T-helper 17 cell (primary cell): ENCODE measurements around the gene DTL. TPM values are rescaled to one million over a fixed set of nuclear protein-coding genes. Genes with fewer than 3 reads are reported as not detected.

ENCODE experiments used
- ATAC-seq: fragments of 150-1000 bp; cut with Tn5 transposase; 2 replicates; pipeline ENCODE4 v1.10.0; 2021; ENCODE audit warnings: mild to moderate bottlenecking, moderate library complexity
- DNase-seq, 3 donors: peaks; one replicate each; pipeline versions ENCODE4 v3.0.0 to v3.0.0-alpha.2; 2020 to 2021
- H3K9me3 ChIP-seq: one replicate; pipeline ENCODE4 v1.7.0; 2013; ENCODE audit warnings: low read length, mild to moderate bottlenecking; ENCODE audit not compliant: control insufficient read depth, poor library complexity, severe bottlenecking
- H3K27ac Mint-ChIP-seq: one replicate; pipeline ENCODE4 v1.8.0; 2022; ENCODE audit warnings: mild to moderate bottlenecking, moderate library complexity, mixed read lengths
- H3K27me3 Mint-ChIP-seq: one replicate; pipeline ENCODE4 v1.8.0; 2022; ENCODE audit warnings: mixed read lengths
- H3K36me3 Mint-ChIP-seq: one replicate; pipeline ENCODE4 v1.8.0; 2022; ENCODE audit warnings: low read depth, mixed read lengths
- H3K4me1 Mint-ChIP-seq: one replicate; pipeline ENCODE4 v1.8.0; 2022; ENCODE audit warnings: mild to moderate bottlenecking, mixed read lengths
- H3K4me3 Mint-ChIP-seq: one replicate; pipeline ENCODE4 v1.8.0; 2022; ENCODE audit warnings: mild to moderate bottlenecking, moderate library complexity, mixed read lengths
- total RNA-seq, 4 donors: library from RNA in 2 of 4; stranded (reverse) in 2 of 4; gene quantifications; one replicate each; pipeline ENCODE4 v1.2.3 and lab custom pipeline; 2022 to 2026

The DTL gene
- total RNA-seq, 2 donors from 2014 or later, result 0.72 to 1.7 TPM

DNA sequence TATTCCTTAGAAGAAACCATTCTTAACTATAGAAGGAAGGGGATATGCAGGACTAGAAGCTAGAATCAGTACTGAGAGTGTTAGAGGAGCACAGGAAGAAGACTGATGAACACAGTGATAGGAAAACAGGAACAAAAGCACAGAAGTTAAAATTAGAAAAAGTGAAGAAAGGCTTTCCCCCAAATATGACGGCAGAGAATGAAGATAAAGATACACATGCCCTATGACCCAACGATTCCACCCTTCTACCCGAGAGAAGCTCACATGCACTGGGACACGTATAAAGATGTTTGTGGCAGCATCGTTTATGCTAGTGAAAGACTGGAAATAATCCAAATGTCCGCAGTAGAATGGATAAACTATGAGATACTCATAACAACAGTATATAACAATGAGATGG, 74.2 kb downstream of the DTL start:
- DNase-seq (no peak), ATAC-seq (no peak)
- Mint-ChIP-seq H3K4me1 (peaks cover 3% of the 10 kb centered on the region), H3K27me3 (no peaks in the 10 kb centered on the region), H3K36me3 (no peaks in the 10 kb centered on the region), H3K27ac (no peak overlapping the region), H3K4me3 (no peak overlapping the region)
- H3K9me3 ChIP-seq, result no peaks in the 10 kb centered on the region

DNA sequence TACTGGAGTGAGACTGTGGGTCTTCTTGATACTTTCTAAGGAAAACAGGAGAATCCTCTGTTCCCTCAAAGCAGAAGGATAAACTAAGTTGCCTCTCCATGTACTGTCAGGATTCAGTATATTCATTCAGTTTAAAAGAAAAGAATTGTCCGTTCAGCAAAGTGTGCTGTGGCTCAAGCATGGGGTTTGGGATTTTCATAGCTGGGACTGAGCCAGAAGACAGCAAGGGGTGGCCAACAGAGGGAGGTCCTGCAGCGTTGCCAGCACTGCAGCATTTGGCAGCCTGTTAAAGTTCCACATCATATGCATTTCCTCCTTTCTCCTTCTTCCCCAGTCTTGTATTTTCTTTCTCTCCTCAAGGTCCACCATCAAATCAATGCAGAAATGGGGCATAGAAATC, 75.1 kb downstream of the DTL start:
- no peak for ATAC-seq
- H3K4me1 Mint-ChIP-seq, result no peaks in the 10 kb centered on the region

DNA sequence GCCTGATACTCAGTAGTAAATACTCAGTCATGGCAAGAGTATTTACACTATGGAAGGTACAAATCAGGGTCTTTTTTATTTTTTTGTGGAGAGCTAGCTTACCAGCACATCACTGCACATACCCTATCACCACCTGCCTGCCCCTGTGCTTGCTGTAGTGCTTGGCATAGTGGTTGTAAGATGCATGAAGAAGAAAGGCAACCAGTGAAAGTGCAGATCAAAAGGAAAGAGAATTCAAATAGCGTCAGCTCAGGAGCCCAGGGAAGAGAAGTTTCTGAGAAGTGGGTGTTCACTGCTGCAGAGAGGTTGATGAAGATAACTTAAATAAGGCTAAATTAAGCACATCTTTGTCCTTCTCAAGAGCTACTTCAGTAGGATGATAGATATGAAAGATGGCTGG, 76.0 kb downstream of the DTL start:
- no peak for DNase-seq
- Mint-ChIP-seq H3K4me3 (no peak overlapping the region), H3K36me3 (no peaks in the 10 kb centered on the region), H3K4me1 (no peaks in the 10 kb centered on the region), H3K27ac (no peak overlapping the region), H3K27me3 (no peaks in the 10 kb centered on the region)
- no peaks in the 10 kb centered on the region for H3K9me3 ChIP-seq
- ATAC-seq, result no peak

More for the DNA sequence above, 75.1 kb downstream of the DTL start:
- Mint-ChIP-seq H3K27me3 (no peaks in the 10 kb centered on the region), H3K4me3 (no peak overlapping the region), H3K27ac (no peak overlapping the region), H3K36me3 (no peaks in the 10 kb centered on the region)
- H3K9me3 ChIP-seq, result no peaks in the 10 kb centered on the region
- DNase-seq, result no peak

DNA sequence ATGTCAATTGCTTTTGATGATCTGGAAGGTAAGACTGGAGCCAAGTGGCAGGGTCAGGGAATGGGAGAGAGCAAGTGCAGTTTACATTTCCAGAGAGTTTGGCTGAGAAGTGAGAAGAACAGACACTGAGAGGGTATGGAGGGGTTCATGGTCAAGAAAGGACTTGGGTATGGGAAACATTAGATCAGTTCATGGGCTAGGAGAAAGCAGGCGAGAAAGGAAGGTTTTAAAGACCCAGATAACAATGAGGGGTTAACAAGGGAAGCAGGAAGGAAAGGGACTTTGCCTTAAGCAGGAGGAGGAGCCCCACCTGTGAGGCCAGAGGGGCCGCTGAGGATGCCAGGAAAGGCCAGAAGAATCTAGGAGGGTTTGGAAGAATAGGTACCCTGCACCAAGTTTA, 78.2 kb downstream of the DTL start:
- no peak for DNase-seq
- Mint-ChIP-seq H3K4me3 (no peak overlapping the region), H3K27me3 (no peaks in the 10 kb centered on the region), H3K27ac (no peak overlapping the region), H3K36me3 (peaks cover 3% of the 10 kb centered on the region), H3K4me1 (peaks cover 3% of the 10 kb centered on the region)
- H3K9me3 ChIP-seq, result no peaks in the 10 kb centered on the region
- no peak for ATAC-seq

DNA sequence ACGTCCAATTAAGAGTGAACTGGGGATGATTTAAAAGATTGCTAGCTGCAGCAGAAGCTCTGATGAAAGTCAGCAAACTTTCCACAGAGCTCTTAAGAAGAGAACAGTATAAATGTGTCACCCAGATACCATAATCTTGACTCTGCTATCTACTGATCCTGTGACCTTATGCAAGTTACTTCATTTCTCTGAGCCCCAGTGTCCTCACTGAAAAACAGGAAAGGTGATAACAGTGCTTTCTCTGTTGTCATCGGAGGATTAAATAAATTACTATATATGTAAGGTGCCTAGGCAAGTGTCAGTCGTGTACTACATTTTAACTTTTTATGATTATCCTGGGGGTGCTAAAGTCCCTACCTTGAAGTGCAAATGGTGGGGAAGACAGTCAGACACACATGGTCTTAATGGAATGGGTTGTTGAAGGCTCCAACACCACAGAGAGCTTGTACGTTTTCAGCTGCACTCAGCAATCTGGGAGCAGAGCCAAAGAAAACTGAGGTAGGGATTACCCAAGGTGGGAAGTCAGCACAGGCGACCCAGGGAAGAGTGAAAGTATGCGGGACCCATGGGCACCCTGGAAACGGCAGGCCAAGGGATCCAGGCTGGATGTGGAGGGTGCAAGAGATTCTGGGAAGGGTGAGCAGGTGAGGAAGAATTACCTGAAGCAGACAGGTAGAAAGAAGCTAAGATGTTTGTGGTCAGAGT, 82.8 kb downstream of the DTL start:
- no peak for ATAC-seq
- H3K4me1 Mint-ChIP-seq, result peaks cover 8% of the 10 kb centered on the region
- H3K27ac Mint-ChIP-seq, result peak overlapping the region; percentile 66

DNA sequence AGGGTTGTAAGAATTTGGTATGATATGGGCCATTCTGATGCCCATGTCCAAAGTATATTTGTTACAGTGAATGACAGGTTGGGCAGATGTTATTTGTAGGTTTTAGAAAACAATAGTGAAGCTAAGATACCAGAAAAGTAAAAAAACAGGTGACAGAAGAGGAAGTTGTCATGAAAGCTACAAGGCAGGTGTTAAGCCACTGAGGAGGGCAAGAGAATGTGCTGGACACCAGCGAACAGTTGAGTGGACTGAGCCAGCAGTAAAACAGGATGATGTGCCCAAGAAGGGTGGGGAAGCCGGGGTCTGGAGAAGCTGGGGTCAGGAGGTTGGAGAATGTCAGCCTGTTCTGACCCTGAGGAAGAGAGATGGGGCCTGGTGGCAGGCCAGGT, 83.3 kb downstream of the DTL start:
- ATAC-seq (no peak), DNase-seq (no peak)
- H3K27ac Mint-ChIP-seq, result peak overlapping the region; percentile 66
- H3K27me3 Mint-ChIP-seq, result no peaks in the 10 kb centered on the region
- peaks cover 3% of the 10 kb centered on the region for H3K36me3 Mint-ChIP-seq
- H3K4me3 Mint-ChIP-seq, result no peak overlapping the region
- no peaks in the 10 kb centered on the region for H3K9me3 ChIP-seq
- peaks cover 8% of the 10 kb centered on the region for H3K4me1 Mint-ChIP-seq

More for the DNA sequence above, 82.8 kb downstream of the DTL start:
- H3K36me3 Mint-ChIP-seq, result peaks cover 3% of the 10 kb centered on the region
- H3K9me3 ChIP-seq, result no peaks in the 10 kb centered on the region
- H3K4me3 Mint-ChIP-seq, result no peak overlapping the region
- no peaks in the 10 kb centered on the region for H3K27me3 Mint-ChIP-seq
- no peak for DNase-seq

DNA sequence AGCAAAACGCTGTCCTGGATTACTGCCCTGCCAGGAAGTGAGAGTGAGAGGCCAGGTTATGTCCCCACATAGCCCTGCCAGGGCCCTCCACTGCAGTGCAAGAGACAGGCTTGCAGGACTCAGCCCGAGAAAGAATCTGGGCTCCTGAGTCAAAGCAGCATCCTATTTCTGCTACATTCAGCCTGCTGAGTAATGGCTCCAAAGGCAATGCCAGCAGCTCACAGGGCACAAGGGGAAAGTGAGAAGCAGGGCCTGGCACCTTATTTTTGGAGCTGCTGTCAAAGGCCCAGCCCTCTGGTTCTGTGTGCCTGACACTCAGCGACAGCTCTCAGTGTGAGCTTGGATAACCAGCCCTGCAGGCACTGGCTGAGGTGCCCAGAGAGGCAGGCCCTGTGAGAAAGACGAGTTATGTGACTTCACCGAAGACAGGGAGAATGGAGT, 83.9 kb downstream of the DTL start:
- H3K9me3 ChIP-seq, result no peaks in the 10 kb centered on the region
- no peak overlapping the region for H3K4me3 Mint-ChIP-seq
- DNase-seq, result no peak
- ATAC-seq, result no peak
- H3K27ac Mint-ChIP-seq, result peak overlapping the region; percentile 66
- no peaks in the 10 kb centered on the region for H3K27me3 Mint-ChIP-seq
- H3K4me1 Mint-ChIP-seq, result peaks cover 8% of the 10 kb centered on the region
- H3K36me3 Mint-ChIP-seq, result peaks cover 3% of the 10 kb centered on the region

DNA sequence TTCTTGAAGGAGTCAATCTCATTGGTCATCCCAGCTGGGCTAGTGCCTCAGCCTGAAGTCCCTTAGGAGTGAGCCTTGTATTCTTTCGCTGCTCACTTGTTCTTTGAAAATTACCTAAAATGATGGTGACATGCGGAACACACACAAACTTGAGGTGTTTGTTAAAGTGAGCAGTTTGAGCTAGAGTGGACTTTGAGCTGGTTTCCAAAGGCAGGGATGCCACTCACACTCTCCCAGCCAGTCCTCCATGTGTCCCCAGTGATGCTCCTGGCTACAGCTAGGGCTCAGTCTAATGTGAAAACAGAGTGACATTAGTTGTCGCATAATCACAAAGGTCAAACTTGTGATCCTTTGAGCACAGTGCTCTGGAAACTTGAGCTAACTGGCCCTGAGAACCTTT, 84.3 kb downstream of the DTL start:
- Mint-ChIP-seq H3K36me3 (peaks cover 3% of the 10 kb centered on the region), H3K4me1 (peaks cover 11% of the 10 kb centered on the region), H3K27ac (no peak overlapping the region), H3K27me3 (no peaks in the 10 kb centered on the region), H3K4me3 (no peak overlapping the region)
- ATAC-seq (no peak), DNase-seq (no peak)
- no peaks in the 10 kb centered on the region for H3K9me3 ChIP-seq

DNA sequence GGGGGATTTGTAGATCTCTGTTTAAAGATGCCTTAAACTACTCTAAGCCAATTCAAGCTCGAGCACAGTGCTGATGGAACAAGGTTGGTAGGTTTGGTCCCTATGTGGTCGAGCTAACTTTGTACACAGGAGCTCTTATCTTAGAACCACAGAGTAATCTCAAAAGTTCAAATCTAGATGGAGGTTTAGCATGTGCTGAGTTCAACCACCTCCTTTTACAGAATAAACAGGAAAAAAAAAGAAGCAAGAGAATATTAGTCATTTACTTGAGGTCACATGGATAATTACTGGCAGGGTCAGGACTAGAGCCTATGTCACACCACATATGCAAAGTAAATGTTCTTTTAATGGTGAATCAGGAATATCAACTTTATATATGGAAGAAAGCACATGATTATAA, 86.2 kb downstream of the DTL start:
- H3K27me3 Mint-ChIP-seq, result no peaks in the 10 kb centered on the region
- ATAC-seq (peak; percentile 40), DNase-seq (no peak)
- H3K9me3 ChIP-seq, result no peaks in the 10 kb centered on the region
- H3K27ac Mint-ChIP-seq, result no peak overlapping the region
- H3K4me1 Mint-ChIP-seq, result peaks cover 14% of the 10 kb centered on the region
- no peak overlapping the region for H3K4me3 Mint-ChIP-seq
- H3K36me3 Mint-ChIP-seq, result peaks cover 3% of the 10 kb centered on the region

DNA sequence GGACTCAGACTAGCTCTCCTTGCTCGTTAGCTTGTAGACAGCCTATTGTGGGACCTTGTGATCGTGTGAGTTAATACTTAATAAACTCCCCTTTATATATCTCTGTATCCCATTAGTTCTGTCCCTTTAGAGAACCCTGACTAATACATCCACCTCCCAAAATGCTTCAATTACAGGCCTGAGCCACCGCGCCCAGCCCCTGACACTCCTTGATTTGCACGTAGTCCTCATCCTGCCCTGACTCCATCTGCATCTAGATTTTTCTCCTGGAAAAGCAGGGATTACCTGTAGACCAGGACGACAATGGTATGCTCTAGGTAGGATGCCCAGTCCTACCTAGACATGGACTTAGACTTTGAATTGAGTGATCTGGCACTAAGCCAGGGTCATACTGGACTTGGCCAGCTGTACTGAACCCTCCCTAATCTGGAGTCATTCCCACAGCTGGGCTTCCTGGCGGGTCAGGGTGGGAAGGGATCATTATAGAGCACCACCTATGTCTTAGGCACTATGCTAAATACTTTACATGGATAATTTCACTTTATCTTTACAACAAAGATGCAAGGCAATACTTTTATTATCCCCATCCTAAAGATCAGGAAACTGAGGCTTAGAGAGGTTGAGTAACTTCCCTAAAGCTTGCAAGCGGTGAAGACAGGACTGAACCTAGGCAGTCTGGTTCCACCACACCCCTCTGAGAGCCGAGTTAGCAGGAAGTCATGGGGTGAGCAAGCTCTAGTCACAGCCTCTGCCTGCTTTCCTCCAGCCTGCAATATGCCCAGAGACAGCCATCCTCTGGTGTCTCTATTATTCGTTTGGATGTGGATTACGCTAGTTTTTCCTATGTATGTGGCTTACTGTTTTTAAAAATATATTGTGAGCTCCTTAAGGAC, 89.4 kb downstream of the DTL start:
- H3K4me1 Mint-ChIP-seq, result peaks cover 8% of the 10 kb centered on the region
- H3K27me3 Mint-ChIP-seq, result no peaks in the 10 kb centered on the region
- DNase-seq (no peak), ATAC-seq (peak; percentile 33)
- H3K4me3 Mint-ChIP-seq, result no peak overlapping the region
- H3K9me3 ChIP-seq, result no peaks in the 10 kb centered on the region
- no peaks in the 10 kb centered on the region for H3K36me3 Mint-ChIP-seq
- H3K27ac Mint-ChIP-seq, result peak overlapping the region; percentile 51

DNA sequence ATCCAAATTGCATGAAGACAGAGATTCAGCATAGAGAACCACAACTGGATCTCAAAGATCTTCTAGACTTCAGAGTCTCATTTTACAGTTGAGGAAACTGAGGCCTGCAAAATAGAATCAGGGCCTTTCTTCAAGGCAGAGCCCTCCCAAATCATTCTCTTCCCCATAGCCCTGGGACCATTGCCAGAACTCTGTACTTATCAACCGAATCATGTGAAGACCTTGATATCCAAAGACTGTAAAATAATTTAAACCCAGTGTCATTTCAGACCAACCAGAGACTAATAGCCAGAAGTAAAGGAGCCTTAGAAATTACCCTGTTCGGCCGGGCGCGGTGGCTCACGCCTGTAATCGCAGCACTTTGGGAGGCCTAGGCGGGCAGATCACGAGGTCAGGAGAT, 90.1 kb downstream of the DTL start:
- ATAC-seq, result no peak
- Mint-ChIP-seq H3K4me1 (peaks cover 8% of the 10 kb centered on the region), H3K4me3 (no peak overlapping the region), H3K36me3 (no peaks in the 10 kb centered on the region), H3K27me3 (no peaks in the 10 kb centered on the region), H3K27ac (peak overlapping the region; percentile 51)
- H3K9me3 ChIP-seq, result no peaks in the 10 kb centered on the region
- no peak for DNase-seq

DNA sequence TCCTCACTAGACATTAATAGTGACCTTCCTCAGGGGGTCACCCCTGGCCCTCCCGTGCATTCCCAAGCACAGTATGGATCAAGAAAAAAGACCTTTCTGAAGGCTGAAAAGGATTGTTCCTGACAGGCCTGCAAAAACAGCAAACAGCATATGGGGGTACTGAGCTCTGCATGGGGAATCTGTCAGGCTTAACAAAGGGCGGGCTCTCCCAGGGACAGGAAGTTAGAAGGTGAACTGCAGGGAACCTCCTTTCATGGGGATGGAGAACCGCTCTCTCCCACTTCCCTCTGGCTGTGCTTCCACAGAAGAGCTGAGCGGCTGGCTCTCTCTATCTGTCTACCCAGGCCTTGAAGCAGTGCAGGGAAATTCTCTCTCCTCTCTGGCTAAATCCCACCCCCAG, 91.7 kb downstream of the DTL start:
- H3K36me3 Mint-ChIP-seq, result no peaks in the 10 kb centered on the region
- H3K4me1 Mint-ChIP-seq, result peaks cover 8% of the 10 kb centered on the region
- no peaks in the 10 kb centered on the region for H3K9me3 ChIP-seq
- no peak overlapping the region for H3K27ac Mint-ChIP-seq
- DNase-seq, result no peak
- no peak overlapping the region for H3K4me3 Mint-ChIP-seq
- no peak for ATAC-seq
- no peaks in the 10 kb centered on the region for H3K27me3 Mint-ChIP-seq

DNA sequence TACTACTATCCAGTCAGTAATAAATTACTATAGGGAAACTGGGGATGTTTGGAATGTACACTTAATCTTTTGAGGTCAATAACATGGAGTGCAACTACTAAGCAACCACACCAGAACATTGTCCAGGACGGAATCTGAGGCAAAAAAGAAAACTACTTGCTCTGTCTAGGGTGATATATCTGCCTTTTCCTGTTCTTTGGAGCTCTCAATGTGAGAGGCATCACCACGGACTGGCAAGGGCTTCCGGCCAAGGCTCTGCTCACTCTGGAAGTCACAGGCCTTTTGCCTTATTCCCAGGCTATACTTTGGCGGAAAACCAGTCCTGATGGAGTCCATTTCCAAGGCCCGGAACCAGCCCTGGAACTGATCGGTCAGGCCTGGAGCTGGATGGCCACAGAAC, 94.2 kb downstream of the DTL start:
- DNase-seq (no peak), ATAC-seq (no peak)
- Mint-ChIP-seq H3K27ac (no peak overlapping the region), H3K4me3 (no peak overlapping the region), H3K27me3 (no peaks in the 10 kb centered on the region), H3K36me3 (peaks cover 2% of the 10 kb centered on the region), H3K4me1 (peaks cover 6% of the 10 kb centered on the region)
- H3K9me3 ChIP-seq, result no peaks in the 10 kb centered on the region
